Measurements from ENCODE around the gene FERMT2. TPM values are rescaled to one million over a fixed set of nuclear protein-coding genes. Genes with fewer than 3 reads are reported as not detected.

Gene FERMT2
- total RNA-seq, 1 donor from 2014 or later, result 188 TPM

- Mint-ChIP-seq H3K9me3 (ENCODE audit: unreplicated experiment) (no peaks in the 10 kb centered on the region), H3K4me3 (ENCODE audit: unreplicated experiment) (no peak overlapping the region), H3K27ac (ENCODE audit: unreplicated experiment) (no peak overlapping the region), H3K36me3 (ENCODE audit: low read depth, unreplicated experiment) (peaks cover 22% of the 10 kb centered on the region), H3K27me3 (ENCODE audit: unreplicated experiment) (peaks cover 1% of the 10 kb centered on the region), H3K4me1 (ENCODE audit: unreplicated experiment) (no peaks in the 10 kb centered on the region)
- TF ChIP-seq CTCF (IDR thresholded peaks at IDR 0.05; ENCODE audit: unreplicated experiment), result no peak
- no peak for DNase-seq (ENCODE audit: low spot score)
Measured at GRCh38 chr14:52888839-52889838, 61.7 kb downstream of the FERMT2 start.

- Mint-ChIP-seq H3K9me3 (ENCODE audit: unreplicated experiment) (no peaks in the 10 kb centered on the region), H3K4me1 (ENCODE audit: unreplicated experiment) (no peaks in the 10 kb centered on the region), H3K4me3 (ENCODE audit: unreplicated experiment) (no peak overlapping the region), H3K36me3 (ENCODE audit: low read depth, unreplicated experiment) (peaks cover 29% of the 10 kb centered on the region), H3K27me3 (ENCODE audit: unreplicated experiment) (peaks cover 5% of the 10 kb centered on the region), H3K27ac (ENCODE audit: unreplicated experiment) (no peak overlapping the region)
- no peak for TF ChIP-seq CTCF (IDR thresholded peaks at IDR 0.05; ENCODE audit: unreplicated experiment)
- DNase-seq (ENCODE audit: low spot score), result no peak
Measured at GRCh38 chr14:52888159-52888558, 62.7 kb downstream of the FERMT2 start.

GRCh38 chr14:52885230-52885629, 65.6 kb downstream of the FERMT2 start:
- Mint-ChIP-seq H3K4me1 (ENCODE audit: unreplicated experiment) (no peaks in the 10 kb centered on the region), H3K27me3 (ENCODE audit: unreplicated experiment) (peaks cover 3% of the 10 kb centered on the region), H3K36me3 (ENCODE audit: low read depth, unreplicated experiment) (peaks cover 18% of the 10 kb centered on the region), H3K27ac (ENCODE audit: unreplicated experiment) (no peak overlapping the region), H3K4me3 (ENCODE audit: unreplicated experiment) (no peak overlapping the region), H3K9me3 (ENCODE audit: unreplicated experiment) (no peaks in the 10 kb centered on the region)
- no peak for TF ChIP-seq CTCF (IDR thresholded peaks at IDR 0.05; ENCODE audit: unreplicated experiment)
- DNase-seq (ENCODE audit: low spot score), result no peak

GRCh38 chr14:52883658-52884057, 67.2 kb downstream of the FERMT2 start:
- no peaks in the 10 kb centered on the region for H3K9me3 Mint-ChIP-seq (ENCODE audit: unreplicated experiment)
- no peak for TF ChIP-seq CTCF (IDR thresholded peaks at IDR 0.05; ENCODE audit: unreplicated experiment)
- H3K27me3 Mint-ChIP-seq (ENCODE audit: unreplicated experiment), result peaks cover 3% of the 10 kb centered on the region
- H3K4me1 Mint-ChIP-seq (ENCODE audit: unreplicated experiment), result no peaks in the 10 kb centered on the region
- peaks cover 20% of the 10 kb centered on the region for H3K36me3 Mint-ChIP-seq (ENCODE audit: low read depth, unreplicated experiment)
- H3K27ac Mint-ChIP-seq (ENCODE audit: unreplicated experiment), result no peak overlapping the region
- no peak overlapping the region for H3K4me3 Mint-ChIP-seq (ENCODE audit: unreplicated experiment)
- no peak for DNase-seq (ENCODE audit: low spot score)

GRCh38 chr14:52882824-52883223, 68.0 kb downstream of the FERMT2 start:
- Mint-ChIP-seq H3K9me3 (ENCODE audit: unreplicated experiment) (no peaks in the 10 kb centered on the region), H3K4me3 (ENCODE audit: unreplicated experiment) (no peak overlapping the region), H3K4me1 (ENCODE audit: unreplicated experiment) (no peaks in the 10 kb centered on the region), H3K36me3 (ENCODE audit: low read depth, unreplicated experiment) (peaks cover 24% of the 10 kb centered on the region), H3K27ac (ENCODE audit: unreplicated experiment) (no peak overlapping the region), H3K27me3 (ENCODE audit: unreplicated experiment) (peaks cover 3% of the 10 kb centered on the region)
- no peak for TF ChIP-seq CTCF (IDR thresholded peaks at IDR 0.05; ENCODE audit: unreplicated experiment)
- no peak for DNase-seq (ENCODE audit: low spot score)

All from endothelial cell (in vitro differentiated cells).